CD4-positive, alpha-beta T cell (primary cell): Measurements from ENCODE around the gene TTC36. TPM values are rescaled to one million over a fixed set of nuclear protein-coding genes. Genes with fewer than 3 reads are reported as not detected.
"Not testable (repeated sequence)": the region's sequence is repeated elsewhere in the genome, so short reads cannot be mapped to it uniquely, and the experiment has no call there.

Experiments
- ATAC-seq: fragments of 200-7000 bp; cut with Tn5 transposase; one replicate; pipeline ENCODE4 v1.10.0; 2022; ENCODE audit warnings: mild to moderate bottlenecking; ENCODE audit not compliant: poor library complexity
- CTCF ChIA-PET: fragments of 350-600 bp; sonication (Branson Sonifier 250); formaldehyde crosslinking; loops from one replicate; lab custom pipeline; 2021; ENCODE audit warnings: antibody characterized with exemption, inconsistent platforms; lab: Charles Lee
- POLR2A ChIA-PET: fragments of 350-600 bp; sonication (Branson Sonifier 250); formaldehyde crosslinking; loops from one replicate; lab custom pipeline; 2021; ENCODE audit warnings: antibody characterized with exemption, inconsistent platforms; lab: Charles Lee
- DNase-seq, 14 experiments: peaks; one replicate each; pipeline ENCODE4 v3.0.0-alpha.2; 2013 to 2020; ENCODE audit warnings: mixed read lengths in 2 of 14
- H3K27ac ChIP-seq, 2 donors: one replicate each; pipeline versions ENCODE4 v1.5.1 to v1.7.0; 2013; ENCODE audit warnings: low read length in 2 of 2, low read depth in 1 of 2, mild to moderate bottlenecking in 1 of 2
- H3K27me3 ChIP-seq, 2 experiments: 1 replicate in 1 of 2; 2 replicates in 1 of 2; pipeline versions ENCODE4 v1.6.1 to v1.7.0; 2013; ENCODE audit warnings: low read length in 2 of 2, control low read depth in 1 of 2, mild to moderate bottlenecking in 1 of 2, moderate library complexity in 1 of 2; ENCODE audit not compliant: insufficient read depth in 2 of 2, control insufficient read depth in 1 of 2
- H3K36me3 ChIP-seq: one replicate; pipeline ENCODE4 v1.6.1; 2013; ENCODE audit warnings: low read length, control low read depth; ENCODE audit not compliant: insufficient read depth
- H3K4me1 ChIP-seq: one replicate; pipeline ENCODE4 v1.6.1; 2013; ENCODE audit warnings: low read length, control low read depth; ENCODE audit not compliant: insufficient read depth
- H3K4me3 ChIP-seq: one replicate; pipeline ENCODE4 v1.5.1; 2013; ENCODE audit warnings: mild to moderate bottlenecking, low read length, moderate library complexity
- H3K9me3 ChIP-seq, 2 experiments: 1 replicate in 1 of 2; 2 replicates in 1 of 2; pipeline versions ENCODE4 v1.6.1 to v1.7.0; 2013; ENCODE audit warnings: low read length in 2 of 2, mild to moderate bottlenecking in 2 of 2, control low read depth in 1 of 2, moderate library complexity in 1 of 2; ENCODE audit not compliant: control insufficient read depth in 1 of 2, insufficient read depth in 1 of 2
- H3K27ac Mint-ChIP-seq: one replicate; pipeline ENCODE4 v1.8.0; 2020; ENCODE audit warnings: mixed read lengths
- H3K27me3 Mint-ChIP-seq: one replicate; pipeline ENCODE4 v1.8.0; 2021; ENCODE audit warnings: mixed read lengths
- H3K36me3 Mint-ChIP-seq: one replicate; pipeline ENCODE4 v1.8.0; 2021; ENCODE audit warnings: low read depth, mixed read lengths
- H3K4me1 Mint-ChIP-seq: one replicate; pipeline ENCODE4 v1.8.0; 2021; ENCODE audit warnings: low read depth, mixed read lengths
- H3K4me3 Mint-ChIP-seq: one replicate; pipeline ENCODE4 v1.8.0; 2020; ENCODE audit warnings: mild to moderate bottlenecking, mixed read lengths
- H3K9me3 Mint-ChIP-seq: one replicate; pipeline ENCODE4 v1.8.0; 2020; ENCODE audit warnings: mixed read lengths
- CTCF ChIP-seq: fragments of 200-600 bp; IDR thresholded peaks from one replicate; pipeline ENCODE4 v1.8.0; 2022; ENCODE audit warnings: antibody characterized with exemption, mild to moderate bottlenecking
- intact Hi-C, 2 experiments: fragments of 100-400 bp; cut with DNase I in 1 of 2; cut with micrococcal nuclease in 1 of 2; formaldehyde crosslinking; loops; one replicate each; pipeline versions ENCODE4 v1.15.1 to v1.9.0; 2023 to 2025; cut with DNase I, micrococcal nuclease
- polyA plus RNA-seq, 2 donors: library from polyadenylated mRNA; unstranded; fragments of 120-200 nt; gene quantifications; one replicate each; pipeline ENCODE4 v1.2.1, GENCODE V29; 2013
- total RNA-seq, 174 experiments: library from RNA in 2 of 174; stranded (reverse) in 2 of 174; gene quantifications; one replicate each; pipeline ENCODE4 v1.2.3 and lab custom pipeline; 2021 to 2026

TTC36 gene
- under 1 TPM; 0.30 to 0.56 TPM for total RNA-seq
- 0.58 TPM for polyA plus RNA-seq (2013, experiment 1 of 2)
- polyA plus RNA-seq (2013, experiment 2 of 2), result 0.39 TPM
- 0 to 2.7 (median 0.58) reads per million in 172 experiments for total RNA-seq (lab: John Stamatoyannopoulos, UW)

DNA sequence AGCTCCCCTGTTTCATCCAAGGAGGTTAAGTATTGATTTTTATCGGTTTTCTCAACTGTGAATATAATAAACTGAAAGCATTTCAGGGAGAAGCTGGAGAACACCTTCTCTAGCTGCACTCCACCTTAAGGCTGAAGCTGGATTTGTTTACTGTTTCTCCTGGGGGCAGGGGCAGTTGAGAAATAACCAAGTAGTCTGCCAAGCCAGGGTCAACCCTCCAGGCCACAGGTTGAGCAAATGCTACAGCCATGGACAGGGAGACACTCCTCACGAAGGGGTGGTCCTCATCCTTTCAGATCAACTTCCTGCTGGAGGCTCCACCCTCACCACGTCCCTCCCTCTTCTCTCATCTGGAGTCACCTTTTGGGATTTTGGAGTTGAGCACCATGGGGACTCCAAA, at the start of gene TTC36:
Gene TTC36 (plus strand): TSS at position 366 of the 400 bp plus-strand sequence. CDS start 21 bp downstream, at position 387.
- ATAC-seq, result no peak
- no peaks in the 10 kb centered on the region for H3K9me3 ChIP-seq
- Mint-ChIP-seq H3K36me3 (peaks cover 35% of the 10 kb centered on the region), H3K27ac (peak within 1 kb of the TSS; percentile 52), H3K4me3 (peak within 1 kb of the TSS; percentile 62), H3K27me3 (no peaks in the 10 kb centered on the region), H3K9me3 (no peaks in the 10 kb centered on the region), H3K4me1 (peaks cover 52% of the 10 kb centered on the region)
- no peak for DNase-seq
- ChIA-PET CTCF (no interaction called here), POLR2A (no interaction called here)
- H3K4me1 ChIP-seq, result peaks cover 29% of the 10 kb centered on the region
- TF ChIP-seq CTCF, result no peak
- intact Hi-C loops, result no loop called here
- H3K4me3 ChIP-seq, result no peak within 1 kb of the TSS
- no peaks in the 10 kb centered on the region for H3K27me3 ChIP-seq
- no peak within 1 kb of the TSS for H3K27ac ChIP-seq
- H3K36me3 ChIP-seq, result peaks cover 15% of the 10 kb centered on the region

GRCh38 chr11:118481238-118481637, 46.0 kb upstream of the TTC36 start:
- peaks cover 94% of the 10 kb centered on the region for H3K36me3 ChIP-seq
- POLR2A ChIA-PET, H3K9me3 ChIP-seq, H3K4me3 ChIP-seq, H3K27ac Mint-ChIP-seq, intact Hi-C loops, H3K27me3 Mint-ChIP-seq, H3K27ac ChIP-seq, H3K4me1 Mint-ChIP-seq, H3K27me3 ChIP-seq, ATAC-seq, H3K4me1 ChIP-seq, H3K9me3 Mint-ChIP-seq, H3K4me3 Mint-ChIP-seq, DNase-seq: not testable (repeated sequence)
- CTCF ChIA-PET, result interaction anchor here (0.6 kb wide), 1 partner anchor 14 kb away, joined by 3 read pairs; no protein-coding TSS in a partner anchor
- peaks cover 91% of the 10 kb centered on the region for H3K36me3 Mint-ChIP-seq

DNA sequence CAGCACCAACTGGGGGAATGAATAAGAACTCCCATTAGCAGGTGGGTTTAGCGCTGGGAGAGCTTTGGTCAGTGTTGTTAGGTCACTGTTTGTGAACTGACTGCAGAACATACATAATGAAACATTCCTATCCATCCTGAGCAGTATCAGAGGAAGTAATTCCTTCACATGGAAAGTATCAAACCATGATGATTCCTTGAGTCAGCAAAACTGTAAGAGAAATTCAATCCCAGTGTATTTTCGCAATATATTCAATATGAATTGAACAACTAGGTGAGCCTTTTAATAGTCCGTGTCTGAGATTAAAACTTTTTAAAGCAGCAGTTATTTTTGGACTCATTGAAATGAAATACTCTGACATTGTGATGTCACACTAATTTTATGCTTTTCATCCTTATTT, 42.9 kb upstream of the TTC36 start:
- Mint-ChIP-seq H3K36me3 (peaks cover 82% of the 10 kb centered on the region), H3K4me3 (no peak overlapping the region), H3K27ac (no peak overlapping the region), H3K27me3 (no peaks in the 10 kb centered on the region), H3K9me3 (no peaks in the 10 kb centered on the region), H3K4me1 (peaks cover 5% of the 10 kb centered on the region)
- Histone ChIP-seq H3K9me3 (no peaks in the 10 kb centered on the region), H3K36me3 (peaks cover 80% of the 10 kb centered on the region), H3K27ac (no peak overlapping the region), H3K4me3 (no peak overlapping the region), H3K27me3 (no peaks in the 10 kb centered on the region), H3K4me1 (peaks cover 2% of the 10 kb centered on the region)
- CTCF ChIA-PET, result no interaction called here
- POLR2A ChIA-PET, result no interaction called here
- no peak for TF ChIP-seq CTCF
- no peak for DNase-seq
- intact Hi-C loops, result no loop called here
- ATAC-seq, result no peak

GRCh38 chr11:118485273-118485672, 42.0 kb upstream of the TTC36 start:
- ChIA-PET CTCF (interaction anchor here (0.6 kb wide), 1 partner anchor 239 kb away, joined by 3 read pairs; no protein-coding TSS in a partner anchor), POLR2A (no interaction called here)
- no peaks in the 10 kb centered on the region for H3K27me3 Mint-ChIP-seq
- no peak overlapping the region for H3K4me3 Mint-ChIP-seq
- Histone ChIP-seq H3K27ac (no peak overlapping the region), H3K36me3 (peaks cover 80% of the 10 kb centered on the region), H3K4me3 (no peak overlapping the region), H3K4me1 (peaks cover 2% of the 10 kb centered on the region), H3K9me3 (no peaks in the 10 kb centered on the region), H3K27me3 (no peaks in the 10 kb centered on the region)
- H3K36me3 Mint-ChIP-seq, result peaks cover 82% of the 10 kb centered on the region
- TF ChIP-seq CTCF, result no peak
- H3K27ac Mint-ChIP-seq, result peak overlapping the region; percentile 53
- DNase-seq (peak in 2 of 14 experiments; percentile 10 to 18), ATAC-seq (no peak)
- H3K9me3 Mint-ChIP-seq, result no peaks in the 10 kb centered on the region
- intact Hi-C loops, result loop anchor here in 1 of 2 experiments (5.0 kb wide), 3 partner anchors 88 to 288 kb away; no protein-coding TSS in a partner anchor
- H3K4me1 Mint-ChIP-seq, result peaks cover 5% of the 10 kb centered on the region
